ENCODE results near the gene LTA4H. TPM values are rescaled to one million over a fixed set of nuclear protein-coding genes. Genes with fewer than 3 reads are reported as not detected.
"Not testable (repeated sequence)": the region's sequence is repeated elsewhere in the genome, so short reads cannot be mapped to it uniquely, and the experiment has no call there.

LTA4H gene
- total RNA-seq, 1 donor from 2014 or later: 137 TPM

DNA sequence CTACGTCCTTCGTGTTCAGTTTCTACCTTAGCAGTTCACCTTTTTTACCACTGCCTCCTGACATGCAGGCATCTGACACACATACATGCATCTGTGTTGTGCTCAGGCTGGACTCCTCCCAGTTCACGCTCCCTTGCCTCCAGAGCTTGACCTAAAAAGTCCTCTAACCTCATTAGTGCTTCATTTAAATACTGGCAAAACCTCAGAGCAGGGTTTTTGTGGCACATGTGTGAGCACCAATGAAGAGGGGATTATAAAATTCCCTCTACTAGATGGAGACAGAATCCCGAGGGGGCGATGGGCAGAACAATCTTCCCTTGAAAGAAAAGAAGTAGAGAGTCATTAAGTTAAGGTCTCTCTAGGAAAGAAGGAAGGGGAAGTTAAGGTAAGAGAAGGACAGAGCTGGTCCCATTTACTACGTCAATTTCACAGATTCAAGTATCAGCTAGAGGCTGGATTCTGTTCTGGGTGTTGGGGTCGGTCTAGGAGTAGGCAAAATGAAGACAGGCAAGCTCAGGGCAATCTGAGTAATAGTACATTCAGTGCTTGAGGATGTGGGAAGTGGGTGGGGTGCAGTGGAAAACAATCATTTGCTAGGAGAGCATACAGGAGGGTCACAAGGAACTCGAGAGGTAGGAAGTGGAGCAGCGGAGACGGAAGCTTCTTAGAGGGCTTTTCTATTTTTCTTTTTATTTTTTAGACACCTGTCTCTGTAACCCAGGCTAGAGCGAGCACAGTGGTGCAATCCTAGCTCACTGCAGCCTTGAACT, 46.7 kb downstream of the LTA4H start:
- ATAC-seq: no peak

DNA sequence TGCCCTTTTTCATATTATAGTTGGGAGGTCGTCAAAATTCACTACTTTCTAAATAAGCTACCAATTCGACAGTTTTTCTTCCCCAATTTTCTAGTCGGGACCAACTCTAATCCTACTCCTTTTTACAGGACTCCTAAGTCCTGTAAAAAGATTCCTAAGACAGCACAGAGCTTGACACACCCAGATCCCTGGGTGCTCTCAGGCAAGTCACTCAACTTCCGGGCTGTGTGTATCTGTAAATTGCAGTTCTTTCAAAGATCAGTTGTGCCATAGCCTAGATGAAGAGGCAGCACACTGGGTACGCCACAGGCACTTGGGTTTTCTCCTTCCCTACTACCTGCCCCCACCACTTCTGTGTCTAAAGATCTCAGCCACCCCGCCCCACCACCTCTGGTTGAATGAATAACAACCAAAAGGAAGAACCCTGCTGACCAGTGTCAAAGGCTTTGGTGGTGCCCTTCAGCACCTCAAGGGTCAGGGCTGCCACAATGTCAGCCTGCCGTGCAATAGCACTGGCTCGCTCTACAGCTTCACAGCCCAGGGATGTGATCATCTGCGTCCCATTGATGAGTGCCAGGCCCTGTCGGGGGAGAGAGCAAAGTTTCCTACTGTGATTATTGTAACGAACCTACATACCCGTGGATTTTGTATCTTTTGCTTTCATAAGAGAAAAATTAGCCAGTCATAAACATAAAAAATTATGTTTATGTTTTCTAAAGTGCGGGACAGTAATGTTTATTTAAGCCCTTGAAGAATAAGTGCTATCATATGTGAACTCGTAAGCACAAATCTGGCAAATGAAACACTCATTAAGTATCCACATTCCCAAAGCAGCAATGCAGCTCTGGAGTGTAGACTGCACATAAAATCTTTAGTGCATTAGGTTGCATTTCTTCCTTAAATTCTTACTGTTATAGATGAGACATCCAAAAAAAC, 48.5 kb downstream of the LTA4H start:
- ATAC-seq: no peak

DNA sequence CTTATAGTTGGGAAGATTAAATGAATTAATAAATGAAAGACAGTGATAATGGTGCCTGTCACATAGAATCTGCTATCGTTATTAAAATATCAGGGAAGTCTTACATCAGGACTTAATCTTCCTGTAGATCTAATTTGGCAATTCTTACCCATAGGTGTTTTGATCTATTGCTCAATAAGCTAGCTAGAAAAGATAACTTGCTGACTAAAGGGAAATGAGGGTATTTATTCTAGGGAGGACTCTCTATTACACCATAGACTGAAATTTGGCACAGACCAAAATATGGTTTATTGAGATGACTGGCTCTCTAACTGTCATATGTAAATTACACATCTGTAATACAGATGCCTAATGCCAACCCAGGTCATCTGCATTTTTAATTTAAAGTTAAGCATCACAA, 50.7 kb downstream of the LTA4H start:
- no peak for ATAC-seq

DNA sequence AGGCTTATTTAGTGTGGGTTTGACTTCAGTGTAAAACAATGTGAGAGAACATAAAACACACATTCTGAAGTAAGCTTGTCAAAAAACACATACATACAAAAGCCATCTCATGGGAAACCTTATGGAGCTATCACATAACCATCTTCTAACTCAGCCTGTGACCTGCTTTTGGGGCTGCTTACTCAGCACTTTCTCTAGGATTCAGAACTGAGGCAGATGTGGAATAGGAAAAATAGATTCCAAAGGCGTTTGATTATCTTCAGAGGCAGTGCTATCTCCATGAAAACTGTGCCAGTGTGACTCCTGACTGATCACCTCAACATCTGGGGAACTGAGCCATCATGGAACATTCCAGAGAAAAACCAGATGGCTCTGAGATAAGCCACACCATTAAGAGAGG, 52.8 kb downstream of the LTA4H start:
- no peak for ATAC-seq

DNA sequence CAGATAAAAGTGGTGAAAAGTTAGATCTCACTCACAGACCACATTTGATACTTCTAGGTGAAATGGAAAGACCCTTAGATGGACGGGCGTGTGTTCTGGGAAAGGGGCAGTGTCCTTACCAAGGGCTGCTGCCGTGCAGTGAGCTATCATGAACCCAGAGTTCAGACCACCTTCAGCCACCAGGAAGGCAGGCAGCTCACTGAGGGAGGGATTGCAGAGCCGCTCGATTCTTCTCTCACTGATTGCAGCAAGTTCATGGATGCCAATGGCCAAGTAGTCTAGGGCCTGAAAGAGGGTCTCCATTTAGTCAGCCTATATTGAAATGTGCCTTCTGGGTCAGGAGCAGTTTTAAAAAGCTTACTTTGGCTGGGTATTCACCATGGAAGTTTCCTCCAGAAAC, 55.0 kb downstream of the LTA4H start:
- no peak for ATAC-seq

DNA sequence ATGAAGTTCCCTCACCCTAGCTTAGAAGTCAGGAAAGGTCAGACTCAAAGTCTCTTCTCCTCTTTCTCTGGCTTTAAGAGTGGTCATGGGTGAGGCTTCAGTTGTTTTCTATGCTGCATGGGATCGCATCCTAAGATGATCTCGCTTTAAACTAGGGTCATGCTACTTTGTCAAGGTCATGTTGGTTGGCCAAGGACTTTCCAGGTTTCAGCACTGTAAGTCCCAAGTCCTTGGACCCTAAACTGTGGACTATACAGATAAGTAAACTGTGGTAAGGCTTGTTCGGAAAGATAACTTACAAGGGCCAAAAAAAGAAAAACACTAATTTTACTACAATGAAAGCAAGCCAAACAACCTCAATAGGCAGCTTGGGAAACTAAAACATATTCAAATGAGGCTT, 56.6 kb downstream of the LTA4H start:
- ATAC-seq: no peak

DNA sequence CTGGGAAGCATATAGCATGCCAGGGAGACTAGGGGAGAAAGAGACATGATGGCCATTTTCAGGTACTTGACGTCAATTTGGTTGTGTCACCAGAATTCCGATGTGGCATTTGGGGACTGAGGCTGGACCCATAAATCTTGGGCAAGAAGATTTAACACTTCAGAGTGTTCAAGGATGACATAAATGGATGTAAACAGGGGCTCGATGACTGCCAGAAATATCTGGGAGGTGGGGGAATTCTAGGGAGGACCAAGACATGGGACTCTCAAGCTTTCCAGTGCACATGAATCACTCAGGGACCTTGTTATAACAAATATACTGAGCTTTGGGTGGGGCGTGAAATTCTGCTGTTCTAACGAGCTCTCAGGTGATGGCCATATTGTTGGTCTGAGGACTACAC, 57.0 kb downstream of the LTA4H start:
- ATAC-seq: no peak

DNA sequence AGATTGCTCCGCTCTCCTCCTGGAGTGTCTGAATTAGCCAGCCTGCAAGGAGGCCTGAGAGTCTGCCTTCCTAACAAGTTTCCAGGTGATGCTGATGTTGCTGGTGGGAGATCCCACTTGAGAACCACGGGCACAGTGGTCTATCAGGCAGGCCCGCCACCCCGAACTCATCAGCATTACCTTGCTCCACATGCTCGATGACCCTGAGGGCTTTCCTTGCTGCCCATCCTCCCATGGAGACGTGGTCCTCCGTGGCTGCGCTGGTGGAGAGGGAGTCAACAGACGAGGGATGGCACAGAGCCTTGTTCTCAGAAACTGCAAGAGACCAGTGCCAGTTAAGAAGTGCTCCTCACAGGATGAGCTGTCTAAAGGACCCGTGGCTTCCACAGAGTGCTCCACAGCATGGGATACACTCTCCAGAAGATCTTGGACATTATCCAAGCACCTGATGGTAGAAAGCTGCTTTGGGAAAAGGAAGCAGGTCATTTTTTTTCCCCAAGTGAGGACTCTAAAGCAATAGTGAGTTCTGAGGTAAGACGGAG, 57.6 kb downstream of the LTA4H start:
- no peak for ATAC-seq

DNA sequence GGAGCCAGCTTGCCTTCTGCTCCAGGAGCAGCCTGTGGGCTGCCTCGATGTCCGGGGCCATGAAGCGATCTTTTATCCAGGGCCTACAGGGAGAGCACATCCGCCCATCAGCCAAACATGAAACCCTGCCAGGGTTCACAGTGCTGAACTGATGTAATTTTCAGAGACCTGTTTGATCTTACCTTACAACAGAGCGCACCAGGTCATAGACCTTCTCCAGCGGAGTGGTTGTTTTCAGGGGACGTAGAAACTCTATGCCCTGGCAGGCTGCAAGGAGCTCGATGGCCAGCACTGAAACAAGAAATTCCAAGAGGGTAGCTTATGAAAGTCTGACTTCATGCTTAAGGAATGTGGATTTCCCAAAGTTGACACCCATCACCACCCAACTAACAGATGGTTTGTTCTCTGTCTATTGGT, 59.0 kb downstream of the LTA4H start:
- no peak for ATAC-seq

DNA sequence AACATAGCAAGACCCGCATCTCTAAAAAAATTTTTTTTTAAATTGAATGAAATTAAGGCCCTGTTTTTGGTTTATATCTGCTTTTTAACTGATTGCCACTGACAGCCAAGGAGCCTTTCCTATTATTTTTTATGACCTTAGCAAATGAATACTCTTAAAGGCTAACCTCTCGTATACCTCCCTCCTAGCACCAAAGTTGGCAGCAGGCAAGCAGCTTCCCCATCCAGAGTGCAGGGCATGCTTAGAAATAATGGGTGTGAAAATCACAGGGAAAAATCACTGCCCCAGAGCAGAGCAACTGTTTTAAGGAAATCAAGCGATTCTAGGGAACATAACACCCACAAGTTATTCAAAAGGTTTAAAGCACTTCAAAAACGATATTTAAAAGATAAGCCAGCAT, 59.9 kb downstream of the LTA4H start:
- ATAC-seq: no peak

DNA sequence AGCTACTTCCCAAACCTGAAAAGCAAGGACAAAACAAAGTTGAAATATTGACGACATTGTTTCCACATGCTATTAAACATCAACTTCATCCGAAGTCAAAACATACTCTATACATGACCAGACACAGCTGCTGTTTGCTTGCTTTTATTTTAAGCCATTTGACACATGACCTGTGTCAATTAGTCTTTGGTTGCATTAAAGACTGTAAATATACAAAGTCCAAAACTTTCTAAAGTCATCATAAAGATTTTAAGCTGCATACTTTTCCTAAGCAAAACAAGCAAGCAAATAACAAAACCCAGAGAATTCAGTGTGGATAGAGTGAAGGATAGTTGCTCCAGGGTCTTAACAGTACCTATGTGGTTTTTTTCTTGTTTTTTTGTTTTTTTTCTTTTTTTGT, 61.0 kb downstream of the LTA4H start:
- ATAC-seq: no peak

DNA sequence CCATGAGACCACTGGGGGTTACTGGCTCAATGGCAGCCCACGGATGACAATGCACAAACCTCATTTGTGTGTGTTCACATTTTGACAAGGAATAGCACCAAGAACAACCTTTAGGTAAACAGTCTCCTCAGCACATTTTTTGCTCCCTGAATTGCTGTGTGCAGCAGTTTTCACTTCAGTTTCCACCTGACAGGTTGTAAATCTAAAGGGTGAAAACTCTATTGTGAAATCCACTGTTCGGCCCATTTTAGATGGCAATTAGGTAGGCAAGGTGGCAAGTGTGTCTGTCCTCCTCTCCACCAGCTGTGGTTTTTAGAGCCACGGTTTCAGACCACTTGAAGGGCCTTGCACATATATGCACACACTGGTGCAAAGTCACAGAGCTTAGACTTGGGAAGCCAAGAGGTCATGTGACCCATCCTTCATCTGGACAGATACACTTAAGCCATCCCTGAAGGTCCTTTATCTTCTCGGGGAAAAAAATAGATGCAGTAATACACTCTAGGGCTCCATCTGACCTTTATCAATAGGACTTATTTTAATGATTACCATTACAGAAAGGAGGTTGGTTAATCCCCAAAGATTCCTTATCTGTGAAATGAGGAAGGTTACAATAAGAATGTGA, 62.4 kb downstream of the LTA4H start:
- ATAC-seq: no peak

DNA sequence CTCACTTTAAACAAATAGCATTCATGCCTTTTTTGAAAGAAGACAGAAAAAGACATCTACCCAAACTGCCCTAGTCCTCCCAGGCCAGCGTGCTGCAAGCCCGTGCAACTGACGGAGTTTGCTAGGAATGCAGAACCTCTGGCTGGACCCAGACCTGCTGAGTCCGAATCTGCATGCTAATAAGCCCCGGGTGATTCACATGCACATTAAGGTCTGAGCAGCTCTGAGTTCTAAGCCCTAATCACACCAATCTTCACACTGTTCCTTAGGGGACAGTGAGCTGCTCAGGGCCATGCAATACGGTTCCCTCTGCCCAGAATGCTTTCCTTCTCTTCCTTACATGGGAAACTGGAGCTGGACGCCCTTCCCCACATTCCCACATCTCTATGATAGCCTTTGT, 64.5 kb downstream of the LTA4H start:
- ATAC-seq: peak; percentile 57

DNA sequence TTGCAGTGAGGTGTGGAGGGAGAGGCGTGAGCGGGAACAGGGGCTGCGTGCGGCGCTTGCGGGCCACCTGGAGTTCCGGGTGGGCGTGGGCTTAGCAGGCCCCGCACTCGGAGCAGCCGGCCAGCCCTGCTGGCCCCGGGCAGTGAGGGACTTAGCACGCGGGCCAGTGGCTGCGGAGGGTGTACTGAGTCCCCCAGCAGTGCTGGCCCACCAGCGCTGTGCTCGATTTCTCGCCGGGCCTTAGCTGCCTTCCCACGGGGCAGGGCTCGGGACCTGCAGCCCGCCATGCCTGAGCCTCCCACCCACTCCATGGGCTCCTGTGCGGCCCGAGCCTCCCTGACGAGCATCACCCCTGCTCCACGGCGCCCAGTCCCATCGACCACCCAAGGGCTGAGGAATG, 66.3 kb downstream of the LTA4H start:
- ATAC-seq: not testable (repeated sequence)

DNA sequence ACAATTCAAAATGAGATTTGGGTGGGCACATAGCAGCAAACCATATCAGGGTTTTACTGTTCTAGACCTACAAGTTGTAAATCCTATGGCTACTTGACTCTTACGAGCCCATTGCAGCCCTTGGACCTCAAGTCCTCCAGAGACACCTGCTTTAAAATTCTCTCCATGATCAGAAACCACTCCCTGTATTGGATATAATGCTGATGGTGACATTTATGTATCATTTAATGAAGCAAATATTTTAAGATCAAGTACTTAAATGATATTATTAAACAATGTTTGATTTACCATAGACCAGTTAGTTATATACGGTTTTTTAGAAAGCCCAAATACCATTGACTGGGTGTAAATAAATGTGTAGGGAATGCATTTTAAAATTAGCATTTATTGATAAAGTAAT, 68.1 kb downstream of the LTA4H start:
- ATAC-seq: no peak

DNA sequence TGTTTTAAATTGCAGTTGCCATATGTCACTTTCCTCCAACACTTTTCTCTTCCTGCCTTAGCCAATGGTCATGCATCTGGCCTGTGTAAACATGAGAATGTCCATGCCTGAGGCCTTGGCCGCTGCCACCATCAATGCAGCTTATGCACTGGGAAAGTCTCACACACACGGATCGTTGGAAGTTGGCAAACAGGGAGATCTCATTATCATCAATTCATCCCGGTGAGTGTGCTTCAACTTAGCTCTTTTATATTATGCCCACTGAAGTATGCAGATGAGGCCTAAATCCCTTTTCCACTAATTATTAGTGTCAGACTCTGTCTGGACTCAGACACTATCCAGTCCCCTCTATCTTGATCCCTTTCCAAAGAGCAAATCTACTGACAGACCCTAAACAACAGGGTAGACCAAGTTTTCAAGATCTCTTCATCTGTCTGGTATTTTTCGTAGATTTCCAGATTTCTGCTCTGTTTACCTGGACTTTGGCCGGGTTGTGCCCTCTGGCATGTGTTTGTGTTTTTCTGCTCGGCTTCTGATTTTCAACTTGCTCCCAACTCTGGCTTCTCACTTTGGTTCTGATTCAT, 69.0 kb downstream of the LTA4H start:
- ATAC-seq: no peak

DNA sequence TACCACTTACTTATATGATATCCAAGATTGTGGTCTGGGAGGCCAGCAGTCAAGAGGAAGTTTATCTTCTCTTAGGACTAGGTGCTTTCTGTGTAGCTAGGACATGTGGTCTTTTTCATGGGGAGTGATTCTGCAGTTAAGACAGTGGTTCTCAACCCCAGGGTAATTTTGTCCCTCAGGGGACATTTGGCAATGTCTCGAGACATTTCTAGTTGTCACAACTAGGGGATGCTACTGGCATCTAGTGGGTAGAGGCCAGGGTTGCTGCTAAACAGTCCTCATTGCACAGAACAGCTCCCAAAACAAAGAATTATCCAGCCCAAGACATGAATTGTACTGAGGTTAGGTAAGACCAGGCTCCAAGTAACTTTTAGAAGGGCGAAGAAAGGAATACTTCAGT, 72.3 kb downstream of the LTA4H start:
- no peak for ATAC-seq

DNA sequence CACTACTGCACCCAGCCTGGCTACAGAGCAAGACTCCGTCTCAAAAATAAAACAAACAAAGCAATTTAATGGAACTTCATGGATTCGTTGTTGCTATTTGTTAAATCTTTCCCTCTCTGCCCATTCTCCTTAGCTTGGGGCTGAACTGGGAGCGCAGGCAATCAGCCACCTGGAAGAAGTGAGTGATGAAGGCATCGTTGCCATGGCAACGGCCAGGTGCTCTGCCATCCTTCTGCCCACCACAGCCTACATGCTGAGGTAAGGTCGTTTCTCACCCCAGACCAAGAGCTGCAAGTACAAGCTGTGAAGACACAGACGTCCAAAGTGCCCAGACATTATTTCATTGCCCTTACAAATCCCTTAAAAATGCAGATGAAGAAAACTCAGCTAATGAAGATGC, 73.2 kb downstream of the LTA4H start:
- no peak for ATAC-seq

DNA sequence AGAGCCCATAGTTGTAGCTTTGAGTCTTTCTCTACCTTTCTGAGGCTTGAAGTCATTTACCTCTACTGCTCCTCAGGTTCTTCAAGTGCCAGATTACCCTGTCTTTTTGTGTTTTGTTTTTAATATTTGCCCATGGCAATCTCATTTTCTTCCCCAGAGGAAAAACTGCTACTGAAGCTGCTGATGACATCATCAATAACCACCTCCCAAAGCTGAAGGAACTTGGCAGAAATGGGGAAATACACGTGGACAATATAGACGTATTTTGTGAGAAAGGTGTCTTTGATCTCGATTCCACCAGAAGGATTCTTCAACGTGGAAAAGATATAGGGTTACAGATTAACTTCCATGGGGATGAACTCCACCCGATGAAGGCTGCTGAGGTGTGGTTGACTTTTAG, 75.1 kb downstream of the LTA4H start:
- ATAC-seq: no peak

DNA sequence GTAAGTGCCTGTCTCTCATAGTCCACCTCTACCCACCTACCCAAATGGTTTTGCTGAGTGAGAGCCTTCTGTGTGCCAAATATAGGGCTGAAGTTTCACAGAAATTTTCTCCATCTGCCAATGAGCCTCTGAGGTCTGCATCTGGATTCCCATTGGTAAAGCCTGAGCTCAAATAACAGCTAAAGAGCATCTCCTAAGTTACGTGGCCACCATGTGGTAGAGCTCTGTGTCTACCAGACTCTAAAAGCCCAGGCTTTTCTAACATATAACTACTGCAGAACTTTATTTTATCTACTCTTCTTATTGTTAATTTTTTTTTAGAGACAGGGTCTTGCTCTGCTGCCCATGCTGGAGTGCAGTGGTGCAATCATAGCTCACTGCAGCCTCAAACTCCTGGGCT, 76.3 kb downstream of the LTA4H start:
- ATAC-seq: peak; percentile 48

DNA sequence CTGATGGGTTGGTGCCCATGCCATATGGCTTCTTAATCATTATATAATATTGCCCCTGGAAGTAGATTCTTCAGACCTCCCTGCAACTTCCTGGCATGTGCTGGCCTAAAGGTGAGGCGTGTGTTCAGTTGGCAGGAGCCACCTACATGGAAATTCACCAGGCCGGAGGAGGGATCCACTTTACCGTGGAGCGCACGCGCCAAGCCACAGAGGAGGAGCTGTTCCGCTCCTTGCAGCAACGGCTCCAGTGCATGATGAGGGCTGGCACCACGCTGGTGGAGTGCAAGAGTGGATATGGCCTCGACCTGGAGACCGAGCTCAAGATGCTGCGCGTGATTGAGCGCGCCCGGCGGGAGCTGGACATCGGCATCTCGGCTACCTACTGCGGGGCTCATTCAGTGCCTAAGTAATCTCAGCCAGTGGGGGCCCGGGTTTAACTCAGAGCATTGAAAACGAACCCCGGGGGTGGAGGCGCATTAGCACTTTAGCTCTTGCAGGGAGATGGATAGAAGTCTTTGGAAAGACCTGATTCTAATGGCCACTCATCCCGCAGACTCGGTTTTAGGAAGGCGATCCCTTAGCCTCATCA, 78.7 kb downstream of the LTA4H start:
- ATAC-seq: no peak

DNA sequence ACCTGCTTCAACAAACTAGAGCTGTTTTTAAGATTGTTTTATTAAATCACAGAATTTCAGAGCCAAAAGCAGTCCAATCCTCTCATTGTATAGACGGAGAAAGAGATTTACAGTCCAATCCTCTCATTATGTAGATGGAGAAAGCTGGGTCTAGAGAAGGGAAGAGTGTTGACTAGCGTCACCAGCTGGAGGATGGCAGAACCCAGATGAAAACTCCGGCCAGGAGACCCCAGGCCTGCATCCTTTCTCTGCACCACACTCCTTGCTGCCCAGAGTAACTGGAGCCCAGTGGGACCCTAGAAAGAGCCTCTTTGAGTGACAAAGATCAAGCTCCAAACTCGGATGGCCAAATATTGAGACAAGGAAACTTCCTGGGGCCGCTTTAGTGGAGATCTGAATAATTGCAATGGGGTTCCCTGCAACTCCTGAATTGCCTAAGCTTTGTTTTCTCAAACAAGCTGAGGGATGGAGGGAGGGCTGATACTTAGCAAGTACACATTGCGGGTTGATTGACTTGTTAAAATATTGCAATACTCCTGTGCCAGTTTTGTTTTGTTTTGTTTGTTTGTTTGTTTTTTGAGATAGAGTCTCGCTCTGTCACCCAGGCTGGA, 79.7 kb downstream of the LTA4H start:
- no peak for ATAC-seq

Data from esophagus mucosa (tissue), 1 donor.